Measurements from ENCODE around the gene MAGI2.

GRCh38 chr7:79290841-79291497, 162.5 kb downstream of the MAGI2 start:
- TF ChIP-seq CTCF (IDR thresholded peaks at IDR 0.05) (no peak), POLR2A (IDR thresholded peaks at IDR 0.05) (no peak)

All from esophagus squamous epithelium (tissue), 4 donors.